GM20000 (cell line): ENCODE measurements around the gene GSTM2.
"Not testable (repeated sequence)": the region's sequence is repeated elsewhere in the genome, so short reads cannot be mapped to it uniquely, and the experiment has no call there.

ENCODE experiments used
- DNase-seq: peaks from one replicate; pipeline ENCODE4 v3.0.0; 2012; ENCODE audit warnings: low spot score
- TF ChIP-seq, protein P1 (sequence below): IDR thresholded peaks from 2 replicates; pipeline ENCODE4 v1.5.1; 2012; ENCODE audit warnings: mild to moderate bottlenecking, control low read depth; ENCODE audit errors: extremely low read depth, missing control alignments

The GSTM2 gene

GRCh38 chr1:109661391-109661790 lies 6.5 kb upstream of the GSTM2 start:
- TF ChIP-seq, protein P1, sequence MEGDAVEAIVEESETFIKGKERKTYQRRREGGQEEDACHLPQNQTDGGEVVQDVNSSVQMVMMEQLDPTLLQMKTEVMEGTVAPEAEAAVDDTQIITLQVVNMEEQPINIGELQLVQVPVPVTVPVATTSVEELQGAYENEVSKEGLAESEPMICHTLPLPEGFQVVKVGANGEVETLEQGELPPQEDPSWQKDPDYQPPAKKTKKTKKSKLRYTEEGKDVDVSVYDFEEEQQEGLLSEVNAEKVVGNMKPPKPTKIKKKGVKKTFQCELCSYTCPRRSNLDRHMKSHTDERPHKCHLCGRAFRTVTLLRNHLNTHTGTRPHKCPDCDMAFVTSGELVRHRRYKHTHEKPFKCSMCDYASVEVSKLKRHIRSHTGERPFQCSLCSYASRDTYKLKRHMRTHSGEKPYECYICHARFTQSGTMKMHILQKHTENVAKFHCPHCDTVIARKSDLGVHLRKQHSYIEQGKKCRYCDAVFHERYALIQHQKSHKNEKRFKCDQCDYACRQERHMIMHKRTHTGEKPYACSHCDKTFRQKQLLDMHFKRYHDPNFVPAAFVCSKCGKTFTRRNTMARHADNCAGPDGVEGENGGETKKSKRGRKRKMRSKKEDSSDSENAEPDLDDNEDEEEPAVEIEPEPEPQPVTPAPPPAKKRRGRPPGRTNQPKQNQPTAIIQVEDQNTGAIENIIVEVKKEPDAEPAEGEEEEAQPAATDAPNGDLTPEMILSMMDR = no peak

GRCh38 chr1:109664671-109665070 lies 3.2 kb upstream of the GSTM2 start:
- no peak for DNase-seq
- TF ChIP-seq, protein P1 = no peak

More at GRCh38 chr1:109661391-109661790, 6.5 kb upstream of the GSTM2 start:
- no peak for DNase-seq

DNA sequence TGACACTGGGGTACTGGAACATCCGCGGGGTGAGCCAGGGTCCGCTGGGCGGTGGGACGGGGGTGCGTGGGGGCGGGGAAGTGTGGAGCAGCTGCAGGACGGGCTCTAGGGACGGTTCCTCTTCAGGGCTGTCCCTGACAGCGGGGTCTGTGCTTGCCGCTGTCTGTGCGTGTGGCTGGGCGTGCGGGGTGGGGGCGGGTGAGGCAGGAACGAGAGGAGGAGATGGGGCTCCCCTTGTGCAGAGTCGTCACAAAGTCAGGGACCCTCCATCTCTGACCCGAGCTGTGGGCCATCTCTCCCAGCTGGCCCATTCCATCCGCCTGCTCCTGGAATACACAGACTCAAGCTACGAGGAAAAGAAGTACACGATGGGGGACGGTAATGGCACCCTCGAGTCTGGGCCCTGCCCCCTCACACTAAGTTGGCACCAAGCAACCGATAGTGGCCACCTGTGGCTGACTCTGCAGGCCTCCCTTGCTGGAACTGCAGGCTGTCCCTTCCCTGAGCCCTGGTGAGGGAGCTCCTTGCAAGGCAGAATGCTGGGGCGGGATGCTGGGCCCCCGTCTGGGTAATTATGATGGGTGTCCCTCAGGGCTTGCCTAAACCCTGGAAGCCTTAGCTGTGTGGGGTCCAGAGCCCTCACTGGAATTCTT lies 392 bp downstream of the GSTM2 start:
- TF ChIP-seq, protein P1 = no peak
- no peak for DNase-seq

GRCh38 chr1:109669246-109669948 lies 1.5 kb downstream of the GSTM2 start:
- DNase-seq = no peak
- TF ChIP-seq, protein P1 = no peak

DNA sequence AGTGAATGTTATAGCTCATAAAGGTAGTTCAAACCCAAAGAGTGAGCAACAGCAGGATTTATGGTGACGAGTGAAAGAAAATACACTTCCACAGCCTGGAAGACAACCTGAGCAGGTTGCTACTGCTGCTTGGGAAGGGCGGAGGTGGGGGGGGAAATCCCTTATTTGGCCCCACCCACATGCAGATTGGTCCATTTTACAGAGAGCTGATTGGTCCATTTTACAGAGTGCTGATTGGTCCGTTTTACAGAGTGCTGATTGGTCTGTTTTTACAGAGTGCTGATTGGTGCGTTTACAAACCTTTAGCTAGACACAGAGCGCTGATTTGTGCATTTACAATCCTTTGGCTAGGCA lies 2.1 kb downstream of the GSTM2 start:
- not testable (repeated sequence) for DNase-seq

DNA sequence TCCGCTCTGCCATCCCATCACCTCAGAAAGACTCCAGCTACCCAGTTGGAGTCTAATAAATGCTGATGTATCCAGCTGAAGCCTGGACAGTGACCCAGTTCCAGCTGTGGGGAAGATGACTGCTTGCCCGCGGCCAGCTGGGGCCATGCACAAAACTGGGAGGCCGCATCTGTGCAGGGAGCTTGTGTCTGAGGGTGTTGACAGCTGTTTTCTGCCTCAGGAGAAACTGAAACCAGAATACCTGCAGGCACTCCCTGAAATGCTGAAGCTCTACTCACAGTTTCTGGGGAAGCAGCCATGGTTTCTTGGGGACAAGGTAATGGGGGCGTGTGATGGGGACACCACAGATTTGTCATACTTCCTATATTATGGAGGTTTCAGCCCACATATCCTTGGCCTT lies 3.2 kb downstream of the GSTM2 start:
- TF ChIP-seq, protein P1 = no peak

DNA sequence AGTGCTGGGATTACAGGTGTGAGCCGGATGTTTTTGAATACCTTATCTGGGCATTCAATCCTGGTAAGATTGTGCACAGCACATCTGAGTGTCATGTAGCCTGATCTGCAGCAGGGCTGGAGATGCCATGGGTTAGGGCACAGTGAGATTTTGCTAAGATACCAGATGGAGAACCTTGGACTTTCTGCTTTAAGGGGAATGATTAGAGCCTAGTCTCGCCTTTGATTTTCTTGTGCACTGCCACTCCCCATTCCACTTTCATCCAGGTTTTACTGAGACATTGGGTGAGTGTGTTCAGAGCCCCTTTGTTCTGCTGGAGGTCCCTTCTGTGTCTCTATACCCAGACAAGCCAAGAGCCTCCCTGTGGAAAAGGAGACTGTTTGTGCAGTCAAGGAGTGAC lies 6.0 kb downstream of the GSTM2 start:
- DNase-seq = not testable (repeated sequence)

More for the DNA sequence above, 3.2 kb downstream of the GSTM2 start:
- no peak for DNase-seq

DNA sequence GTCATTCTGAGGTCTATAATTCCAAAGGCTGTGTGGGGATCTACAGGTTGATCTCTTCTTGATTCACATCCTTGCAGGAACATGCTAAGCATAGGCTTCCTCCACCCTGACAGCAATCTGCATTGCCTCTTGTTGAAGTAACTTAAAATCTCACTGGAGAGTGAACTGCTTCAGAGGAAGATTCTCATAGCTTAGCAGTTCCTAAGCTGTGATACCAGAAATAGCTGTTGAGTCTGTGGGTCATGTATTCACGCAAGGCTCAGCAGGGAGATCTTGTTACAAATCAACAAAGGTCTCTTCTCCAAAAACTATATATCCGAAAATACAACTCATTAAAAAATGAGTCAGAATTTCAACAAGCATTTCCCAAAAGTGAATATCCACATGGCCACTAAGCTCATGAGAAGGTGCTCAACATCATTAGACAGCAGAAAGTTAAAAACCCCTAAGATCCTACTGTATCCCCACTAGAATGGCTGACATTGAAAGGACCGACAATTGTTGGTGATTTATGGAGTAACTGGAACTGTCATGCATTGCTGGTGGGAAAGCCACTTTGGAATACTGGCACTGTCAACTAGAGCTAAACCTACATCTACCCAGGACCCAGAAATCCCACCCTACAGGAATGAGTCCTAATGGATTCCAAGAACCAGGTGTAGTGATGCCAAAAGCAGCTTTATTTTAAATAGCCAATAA lies 9.0 kb downstream of the GSTM2 start:
- not testable (repeated sequence) for DNase-seq

GRCh38 chr1:109677459-109677858 lies 9.6 kb downstream of the GSTM2 start:
- TF ChIP-seq, protein P1 = no peak
- no peak for DNase-seq

DNA sequence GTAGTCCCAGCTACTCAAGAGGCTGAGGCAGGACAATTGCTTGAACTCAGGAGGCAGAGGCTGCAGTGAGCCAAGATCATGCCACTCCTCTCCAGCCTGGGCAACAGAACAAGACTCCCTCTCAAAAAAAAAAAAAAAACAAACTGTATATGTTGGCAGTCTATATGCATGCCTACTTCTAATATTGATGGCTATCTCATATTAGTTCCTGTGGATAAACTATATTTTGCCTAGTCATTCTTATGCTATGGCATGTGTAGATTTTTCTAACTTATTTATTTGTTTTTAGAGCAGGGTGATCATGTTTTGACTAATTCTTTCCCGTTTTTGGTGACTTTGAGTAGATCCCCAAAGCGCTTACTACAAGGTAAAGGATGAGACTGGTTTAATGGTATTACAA lies 10.8 kb downstream of the GSTM2 start:
- not testable (repeated sequence) for DNase-seq

DNA sequence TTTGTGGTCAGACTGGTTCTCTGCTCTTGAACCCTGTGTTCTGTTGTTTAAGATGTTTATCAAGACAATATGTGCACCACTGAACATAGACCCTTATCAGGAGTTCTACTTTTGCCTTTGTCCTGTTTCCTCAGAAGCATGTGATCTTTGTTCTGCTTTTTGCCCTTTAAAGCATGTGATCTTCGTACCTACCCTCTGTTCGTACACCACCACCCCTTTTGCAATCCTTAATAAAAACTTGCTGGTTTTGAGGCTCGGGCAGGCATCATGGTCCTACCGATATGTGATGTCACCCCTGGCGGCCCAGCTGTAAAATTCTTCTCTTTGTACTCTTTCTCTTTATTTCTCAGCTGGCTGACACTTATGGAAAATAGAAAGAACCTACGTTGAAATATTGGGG lies 16.9 kb downstream of the GSTM2 start:
- DNase-seq = not testable (repeated sequence)

GRCh38 chr1:109685399-109685798 lies 17.5 kb downstream of the GSTM2 start:
- DNase-seq = not testable (repeated sequence)

- DNase-seq = not testable (repeated sequence)
Observed at GRCh38 chr1:109685890-109686289, 18.0 kb downstream of the GSTM2 start.
